Measurements from ENCODE around the gene SLX9. TPM values are rescaled to one million over a fixed set of nuclear protein-coding genes. Genes with fewer than 3 reads are reported as not detected.

Gene SLX9
- total RNA-seq, 1 experiment from 2014 or later = 77.2 TPM

GRCh38 chr21:44938772-44939531 lies 877 bp upstream of the SLX9 start (continued):
- TF ChIP-seq, protein P1, sequence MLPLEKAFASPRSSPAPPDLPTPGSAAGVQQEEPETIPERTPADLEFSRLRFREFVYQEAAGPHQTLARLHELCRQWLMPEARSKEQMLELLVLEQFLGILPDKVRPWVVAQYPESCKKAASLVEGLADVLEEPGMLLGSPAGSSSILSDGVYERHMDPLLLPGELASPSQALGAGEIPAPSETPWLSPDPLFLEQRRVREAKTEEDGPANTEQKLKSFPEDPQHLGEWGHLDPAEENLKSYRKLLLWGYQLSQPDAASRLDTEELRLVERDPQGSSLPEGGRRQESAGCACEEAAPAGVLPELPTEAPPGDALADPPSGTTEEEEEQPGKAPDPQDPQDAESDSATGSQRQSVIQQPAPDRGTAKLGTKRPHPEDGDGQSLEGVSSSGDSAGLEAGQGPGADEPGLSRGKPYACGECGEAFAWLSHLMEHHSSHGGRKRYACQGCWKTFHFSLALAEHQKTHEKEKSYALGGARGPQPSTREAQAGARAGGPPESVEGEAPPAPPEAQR (CRISPR knock-in tag; IDR thresholded peaks at IDR 0.05) = no peak
- no peak for TF ChIP-seq NR3C1 (CRISPR knock-in tag; conservative IDR thresholded peaks at IDR 0.05; ENCODE audit: low read depth)
- no peak for TF ChIP-seq ATF1 (CRISPR knock-in tag; IDR thresholded peaks at IDR 0.05)
- TF ChIP-seq NR2C2 (CRISPR knock-in tag; IDR thresholded peaks at IDR 0.05) = no peak
- TF ChIP-seq, protein P2, sequence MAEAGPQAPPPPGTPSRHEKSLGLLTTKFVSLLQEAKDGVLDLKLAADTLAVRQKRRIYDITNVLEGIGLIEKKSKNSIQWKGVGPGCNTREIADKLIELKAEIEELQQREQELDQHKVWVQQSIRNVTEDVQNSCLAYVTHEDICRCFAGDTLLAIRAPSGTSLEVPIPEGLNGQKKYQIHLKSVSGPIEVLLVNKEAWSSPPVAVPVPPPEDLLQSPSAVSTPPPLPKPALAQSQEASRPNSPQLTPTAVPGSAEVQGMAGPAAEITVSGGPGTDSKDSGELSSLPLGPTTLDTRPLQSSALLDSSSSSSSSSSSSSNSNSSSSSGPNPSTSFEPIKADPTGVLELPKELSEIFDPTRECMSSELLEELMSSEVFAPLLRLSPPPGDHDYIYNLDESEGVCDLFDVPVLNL (CRISPR knock-in tag; IDR thresholded peaks at IDR 0.05; ENCODE audit: borderline replicate concordance, low read depth) = no peak

- no peaks in the 10 kb centered on the region for H3K9me3 Mint-ChIP-seq
- peaks cover 4% of the 10 kb centered on the region; the same call in 1 of the 2 replicates for H3K27me3 Mint-ChIP-seq (ENCODE audit: low read depth)
- POLR2A ChIA-PET = no interaction called here
- peaks cover 23% of the 10 kb centered on the region for H3K4me1 Mint-ChIP-seq
- TF ChIP-seq SOX15 (CRISPR knock-in tag; IDR thresholded peaks at IDR 0.05) (no peak), ZNF263 (CRISPR knock-in tag; IDR thresholded peaks at IDR 0.05; ENCODE audit: low read depth) (no peak), MAX (CRISPR knock-in tag; IDR thresholded peaks at IDR 0.05) (no peak), ZNF317 (CRISPR knock-in tag; IDR thresholded peaks at IDR 0.05; ENCODE audit: borderline replicate concordance, low read depth) (peak; percentile 5; the same call in 1 of the 2 replicates), NR3C1 (CRISPR knock-in tag; conservative IDR thresholded peaks at IDR 0.05; ENCODE audit: low read depth) (0 out of 2 replicates have a peak, but pooled peaks have one; percentile 3), FOXP1 (CRISPR knock-in tag; IDR thresholded peaks at IDR 0.05; ENCODE audit: borderline replicate concordance) (0 out of 2 replicates have a peak, but pooled peaks have one; percentile 1), ZNF232 (CRISPR knock-in tag; IDR thresholded peaks at IDR 0.05) (0 out of 2 replicates have a peak, but pooled peaks have one; percentile 3), TP53 (CRISPR knock-in tag; IDR thresholded peaks at IDR 0.05) (0 out of 2 replicates have a peak, but pooled peaks have one; percentile 7)
- TF ChIP-seq, protein P3, sequence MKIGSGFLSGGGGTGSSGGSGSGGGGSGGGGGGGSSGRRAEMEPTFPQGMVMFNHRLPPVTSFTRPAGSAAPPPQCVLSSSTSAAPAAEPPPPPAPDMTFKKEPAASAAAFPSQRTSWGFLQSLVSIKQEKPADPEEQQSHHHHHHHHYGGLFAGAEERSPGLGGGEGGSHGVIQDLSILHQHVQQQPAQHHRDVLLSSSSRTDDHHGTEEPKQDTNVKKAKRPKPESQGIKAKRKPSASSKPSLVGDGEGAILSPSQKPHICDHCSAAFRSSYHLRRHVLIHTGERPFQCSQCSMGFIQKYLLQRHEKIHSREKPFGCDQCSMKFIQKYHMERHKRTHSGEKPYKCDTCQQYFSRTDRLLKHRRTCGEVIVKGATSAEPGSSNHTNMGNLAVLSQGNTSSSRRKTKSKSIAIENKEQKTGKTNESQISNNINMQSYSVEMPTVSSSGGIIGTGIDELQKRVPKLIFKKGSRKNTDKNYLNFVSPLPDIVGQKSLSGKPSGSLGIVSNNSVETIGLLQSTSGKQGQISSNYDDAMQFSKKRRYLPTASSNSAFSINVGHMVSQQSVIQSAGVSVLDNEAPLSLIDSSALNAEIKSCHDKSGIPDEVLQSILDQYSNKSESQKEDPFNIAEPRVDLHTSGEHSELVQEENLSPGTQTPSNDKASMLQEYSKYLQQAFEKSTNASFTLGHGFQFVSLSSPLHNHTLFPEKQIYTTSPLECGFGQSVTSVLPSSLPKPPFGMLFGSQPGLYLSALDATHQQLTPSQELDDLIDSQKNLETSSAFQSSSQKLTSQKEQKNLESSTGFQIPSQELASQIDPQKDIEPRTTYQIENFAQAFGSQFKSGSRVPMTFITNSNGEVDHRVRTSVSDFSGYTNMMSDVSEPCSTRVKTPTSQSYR (CRISPR knock-in tag; IDR thresholded peaks at IDR 0.05) = no peak
- H3K4me3 Mint-ChIP-seq = peak overlapping the region; percentile 76
- DNase-seq (ENCODE audit: low spot score) = no peak
- 0 out of 2 replicates have a peak overlapping the region, but pooled peaks have one; percentile 10 for H3K27ac Mint-ChIP-seq
- CTCF ChIA-PET = interaction anchor here (1.0 to 3.1 kb wide), 5 partner anchors 9 to 200 kb away, joined by 3 to 17 read pairs (median 4); no protein-coding TSS in a partner anchor
- ATAC-seq = peak; percentile 36
- H3K36me3 Mint-ChIP-seq = peaks cover 21% of the 10 kb centered on the region
Measured at GRCh38 chr21:44940116-44940631, 345 bp downstream of the SLX9 start.

DNA sequence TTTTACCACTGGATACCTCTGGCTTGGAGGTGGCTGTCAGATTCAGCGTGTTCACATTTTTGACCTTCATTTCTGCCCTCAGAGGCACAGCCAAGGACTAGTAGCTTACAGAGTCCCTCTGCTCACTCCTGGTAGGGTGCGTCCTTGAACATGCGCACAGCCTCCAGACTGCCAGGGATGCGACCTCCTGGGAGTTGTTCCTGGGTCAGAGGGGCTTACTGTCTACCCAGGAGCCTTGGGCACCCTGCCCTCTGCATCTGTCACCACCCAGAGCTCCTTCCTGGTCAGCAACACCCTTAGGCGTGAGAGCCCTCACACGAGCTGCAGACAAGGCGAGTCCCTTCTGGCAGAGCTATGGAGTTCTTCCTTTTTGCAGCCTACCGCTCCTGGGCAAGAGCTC lies 1.7 kb downstream of the SLX9 start:
- H3K36me3 Mint-ChIP-seq = peaks cover 29% of the 10 kb centered on the region
- H3K4me1 Mint-ChIP-seq = peaks cover 23% of the 10 kb centered on the region
- H3K27ac Mint-ChIP-seq = peak overlapping the region; percentile 66
- no peak for DNase-seq (ENCODE audit: low spot score)
- H3K9me3 Mint-ChIP-seq = no peaks in the 10 kb centered on the region
- H3K4me3 Mint-ChIP-seq = peak overlapping the region; percentile 76
- CTCF ChIA-PET = interaction anchor here (0.5 to 3.1 kb wide), 3 partner anchors 8 to 624 kb away, joined by 3 to 17 read pairs (median 6); no protein-coding TSS in a partner anchor
- H3K27me3 Mint-ChIP-seq (ENCODE audit: low read depth) = no peaks in the 10 kb centered on the region
- POLR2A ChIA-PET = interaction anchor here (0.7 kb wide), 1 partner anchor 156 kb away, joined by 3 read pairs; no protein-coding TSS in a partner anchor
- no peak for ATAC-seq
- TF ChIP-seq ATF3 (CRISPR knock-in tag; conservative IDR thresholded peaks at IDR 0.05) = no peak
- no peak for TF ChIP-seq GRHL2 (CRISPR knock-in tag; IDR thresholded peaks at IDR 0.05; ENCODE audit: insufficient replicate concordance, severe bottlenecking)
- TF ChIP-seq IRF2 (CRISPR knock-in tag; IDR thresholded peaks at IDR 0.05; ENCODE audit: borderline replicate concordance, low read depth) = no peak
- no peak for TF ChIP-seq ZBTB43 (CRISPR knock-in tag; IDR thresholded peaks at IDR 0.05)
- TF ChIP-seq FOXJ3 (CRISPR knock-in tag; IDR thresholded peaks at IDR 0.05; ENCODE audit: borderline replicate concordance) = no peak
- TF ChIP-seq SOX15 (CRISPR knock-in tag; IDR thresholded peaks at IDR 0.05) = no peak
